Forelimb muscle (tissue), 1 donor: ENCODE data around the gene STPG1. TPM values are rescaled to one million over a fixed set of nuclear protein-coding genes. Genes with fewer than 3 reads are reported as not detected.
A peak's percentile ranks its signal among the peaks of the same experiment; 100 is the strongest.

ENCODE experiments used
- DNase-seq: peaks from one replicate; pipeline ENCODE4 v3.0.0-alpha.2; 2013; ENCODE audit warnings: low read depth
- polyA plus RNA-seq: library from polyadenylated mRNA; unstranded; fragments of 120-200 nt; gene quantifications from one replicate; pipeline ENCODE4 v1.2.1, GENCODE V29; 2013; ENCODE audit not compliant: insufficient read length

STPG1 gene
- polyA plus RNA-seq, 1 donor, result 1.8 TPM

DNA sequence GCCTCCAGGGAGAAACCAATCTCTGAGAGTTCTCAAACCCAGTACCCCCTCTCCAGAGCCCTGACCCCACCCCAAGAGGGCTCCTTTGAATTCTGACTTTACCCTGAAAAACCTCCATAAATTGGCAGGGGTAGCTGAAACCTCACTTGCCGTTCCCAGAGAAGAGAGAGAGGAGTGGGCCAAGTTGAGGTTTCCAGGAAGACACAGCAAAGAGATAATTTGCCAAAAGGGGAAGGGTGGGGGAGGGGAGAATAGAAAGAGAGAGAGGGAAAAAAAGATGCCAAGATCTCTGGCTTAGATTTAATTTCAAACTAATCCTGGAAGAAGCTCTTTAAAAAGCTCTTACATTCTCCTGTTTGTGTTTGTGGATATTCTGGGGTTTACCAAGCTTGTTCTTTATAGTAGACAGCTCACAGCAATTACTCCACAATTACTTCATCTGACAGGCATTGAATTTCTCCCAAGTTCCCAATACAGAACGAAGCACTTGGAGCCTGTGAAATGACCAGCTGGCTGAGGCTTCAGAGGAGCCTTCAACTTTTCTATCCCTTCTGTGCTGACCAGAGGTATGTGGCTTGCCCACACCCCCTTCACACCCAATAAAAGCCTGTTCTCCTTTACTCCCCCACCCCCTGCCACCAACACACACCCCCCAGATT is 95.5 kb downstream of the STPG1 start:
- DNase-seq, result peak; percentile 53

DNA sequence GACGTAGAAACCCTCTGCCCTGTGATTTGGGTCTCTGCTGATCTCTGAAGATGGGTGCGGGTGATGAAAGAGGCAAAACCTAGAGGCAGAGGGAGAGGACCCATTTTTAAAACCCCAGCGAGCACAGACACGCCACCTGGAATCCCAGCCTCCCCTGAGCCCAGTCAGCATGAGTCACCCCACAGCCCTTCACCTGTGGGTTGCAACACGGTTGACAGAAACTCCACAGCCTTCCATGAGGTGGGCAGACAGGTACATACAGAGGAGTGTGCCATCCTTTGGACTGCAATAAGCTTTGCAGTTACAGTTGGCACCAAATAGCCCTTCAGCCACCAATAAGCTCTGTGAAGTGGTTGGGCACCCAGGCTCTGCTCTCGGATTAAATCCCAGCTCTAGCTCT is 96.5 kb downstream of the STPG1 start:
- DNase-seq, result no peak

DNA sequence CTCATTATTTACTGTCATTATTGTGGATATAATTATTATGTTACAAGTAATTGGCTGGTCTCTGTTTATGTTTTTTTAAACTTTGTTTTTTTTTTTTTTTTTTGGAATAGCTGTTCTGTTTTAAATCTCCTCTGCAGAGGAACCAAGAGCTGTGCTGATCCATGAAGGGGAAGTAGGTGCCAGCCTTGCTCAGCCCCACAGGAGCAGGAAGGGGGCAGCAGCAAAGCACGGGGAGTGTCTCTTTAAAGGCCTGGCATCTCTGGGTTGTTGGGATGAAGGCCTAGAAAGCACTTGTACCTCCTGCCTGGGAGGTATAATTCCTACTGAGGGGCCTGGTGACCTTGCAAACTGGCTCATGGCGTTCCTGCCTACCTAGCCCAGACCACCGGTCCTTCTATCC is 96.9 kb downstream of the STPG1 start:
- DNase-seq, result no peak

DNA sequence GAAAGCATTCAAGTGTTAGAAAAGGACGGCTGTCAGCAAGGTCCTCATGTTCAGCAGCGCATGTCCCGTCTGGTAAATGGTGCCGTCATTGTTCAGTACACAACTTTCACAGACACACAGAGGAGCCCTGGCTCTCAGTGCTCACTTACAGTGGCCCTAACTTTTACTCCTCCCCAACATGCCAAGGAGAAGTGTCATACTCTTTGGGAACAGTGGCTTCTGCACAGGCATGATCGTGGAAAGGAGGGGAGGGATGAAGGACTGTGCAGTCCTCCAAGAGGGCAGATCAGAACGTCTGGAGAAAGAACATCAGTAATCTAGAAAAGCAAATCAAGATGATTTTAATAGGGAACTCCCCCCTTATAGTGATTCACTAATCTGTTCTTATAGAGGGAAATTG is 98.2 kb downstream of the STPG1 start:
- DNase-seq, result no peak

DNA sequence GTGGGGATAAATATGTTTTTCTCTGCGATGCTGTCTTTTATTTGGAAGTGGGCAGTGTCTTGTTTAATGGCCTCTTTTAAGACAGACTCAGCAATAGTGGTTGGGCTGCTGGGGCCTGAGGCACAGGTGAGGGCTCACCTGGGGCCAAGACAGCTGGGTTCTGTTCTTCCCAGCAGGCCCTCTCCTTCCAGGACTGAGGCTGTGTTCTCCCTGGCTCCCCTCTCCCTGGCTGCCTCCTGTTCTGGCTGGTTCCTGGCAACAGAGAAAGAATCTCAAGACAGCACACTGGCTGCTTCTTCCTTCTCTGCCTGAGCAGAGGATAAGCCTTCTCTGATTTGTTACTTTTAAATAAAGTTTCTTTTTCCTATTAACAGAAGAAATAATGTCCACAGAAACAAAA is 101.8 kb downstream of the STPG1 start:
- DNase-seq, result no peak

DNA sequence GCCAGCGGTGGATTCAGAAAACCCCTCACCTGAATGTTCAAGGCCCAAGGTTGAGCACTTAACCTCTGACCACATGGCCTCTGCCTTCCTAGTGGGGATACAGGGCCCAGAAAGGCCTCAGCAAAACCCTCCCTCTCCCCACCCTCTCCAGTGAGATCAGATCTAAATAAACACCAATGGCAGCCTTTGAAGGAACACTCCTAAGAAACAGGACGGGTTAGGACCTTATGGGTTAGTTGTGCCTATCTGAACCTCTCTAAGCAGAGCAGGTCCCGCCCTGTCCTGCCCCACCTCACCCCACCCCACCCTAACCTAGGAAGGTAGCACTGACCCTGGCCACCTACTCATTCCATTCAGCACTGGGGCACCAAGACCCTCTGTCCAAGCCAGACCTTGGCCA is 102.3 kb downstream of the STPG1 start:
- no peak for DNase-seq

DNA sequence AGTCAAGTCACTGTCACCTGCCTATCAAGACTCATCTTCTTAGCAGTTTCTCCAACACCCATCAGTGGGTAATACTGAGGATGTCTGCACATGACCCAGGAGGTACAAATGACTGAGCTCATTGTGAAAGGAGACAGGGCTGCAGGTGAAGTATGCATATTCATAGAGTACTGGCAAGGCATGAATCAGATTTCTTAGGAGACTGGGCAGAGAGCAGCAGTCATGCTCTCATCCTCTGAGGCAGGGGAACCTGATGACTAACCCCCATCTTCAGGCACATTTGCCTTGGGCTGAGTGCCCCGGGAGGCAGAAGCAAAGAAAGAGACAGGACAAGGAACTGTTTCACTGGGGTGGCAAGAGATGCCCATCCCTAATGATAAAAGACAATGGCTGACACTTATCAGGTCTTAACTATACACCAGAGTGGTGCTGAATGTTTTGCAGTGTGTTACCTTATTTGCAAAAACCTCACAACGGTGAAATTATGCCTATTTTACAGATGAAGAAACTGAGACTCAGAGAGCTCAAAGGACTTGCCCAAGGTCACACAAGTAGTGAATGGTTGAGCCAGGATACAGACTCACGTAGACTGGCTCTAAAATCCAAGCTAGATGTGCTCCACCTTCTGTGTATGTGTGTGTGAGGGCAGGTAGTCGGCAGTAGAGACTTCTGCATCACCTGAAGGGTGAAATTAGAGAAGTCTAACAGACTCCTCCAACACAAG is 103.7 kb downstream of the STPG1 start:
- no peak for DNase-seq

DNA sequence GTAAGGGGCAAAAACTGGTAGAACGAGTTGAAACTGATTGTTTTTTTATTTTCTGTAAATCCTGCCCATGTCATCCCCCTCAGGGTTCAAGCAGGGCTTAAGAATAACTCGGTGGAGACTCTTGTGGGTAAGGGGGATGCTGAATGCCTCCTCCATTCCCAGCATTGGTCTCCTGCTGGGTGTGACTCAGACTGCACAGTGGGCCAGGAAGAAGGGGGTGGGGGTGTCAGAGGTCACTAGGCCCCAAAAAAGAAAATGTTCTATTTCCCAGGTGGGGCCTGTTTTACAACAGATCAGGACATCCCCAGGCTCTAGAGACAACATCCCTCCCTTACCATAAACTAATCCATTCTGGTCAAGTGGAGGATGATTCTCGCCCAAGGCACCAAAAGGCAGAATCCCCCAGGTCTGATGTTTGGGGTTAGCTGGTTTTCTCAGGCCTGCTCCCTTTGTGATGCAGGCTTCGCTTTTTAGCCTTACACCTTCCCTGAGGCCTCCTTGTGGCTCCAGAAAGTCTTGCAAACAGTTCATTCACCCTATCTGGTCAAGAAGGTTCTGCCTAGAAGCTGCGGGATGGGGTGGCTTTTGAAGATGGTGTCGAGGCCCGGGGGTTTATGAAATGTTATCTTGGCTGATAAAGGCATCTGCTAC is 105.1 kb downstream of the STPG1 start:
- no peak for DNase-seq

Other genes starting within 250 kb of the STPG1 start
- gene IFNLR1, start 226.5 kb downstream of the STPG1 start, polyA plus RNA-seq, result 0.10 TPM
- gene GRHL3, start 94.4 kb downstream of the STPG1 start, polyA plus RNA-seq, result 0.27 TPM
- gene NIPAL3, start 2.0 kb upstream of the STPG1 start, polyA plus RNA-seq, result 4.4 TPM
- 1.8 TPM for gene RCAN3, start 89.1 kb upstream of the STPG1 start, polyA plus RNA-seq
- gene NCMAP, start 142.3 kb upstream of the STPG1 start, polyA plus RNA-seq, result 0.04 TPM
- gene SRRM1, start 229.5 kb upstream of the STPG1 start, polyA plus RNA-seq, result 83.5 TPM